BE2C (cell line): ENCODE results near the gene RING1.
"Not testable (repeated sequence)": the region's sequence is repeated elsewhere in the genome, so short reads cannot be mapped to it uniquely, and the experiment has no call there.

ENCODE experiments used
- DNase-seq: peaks from one replicate; pipeline ENCODE4 v3.0.0-alpha.2; 2020
- H3K27me3 ChIP-seq: fragments of 250-450 bp; sonication (Bioruptor Pico); 2 replicates; pipeline ENCODE4 v1.5.1; 2020; ENCODE audit warnings: mild to moderate bottlenecking
- H3K36me3 ChIP-seq: fragments of 250-450 bp; sonication (Bioruptor Pico); 2 replicates; pipeline ENCODE4 v1.5.1; 2020; ENCODE audit warnings: mild to moderate bottlenecking
- H3K4me1 ChIP-seq: fragments of 250-450 bp; sonication (Bioruptor Pico); 2 replicates; pipeline ENCODE4 v1.5.1; 2020
- H3K4me3 ChIP-seq: 2 replicates; pipeline ENCODE4 v1.5.1; 2011; ENCODE audit warnings: low read depth, low read length
- H3K9me3 ChIP-seq: fragments of 250-450 bp; sonication (Bioruptor Pico); 2 replicates; pipeline ENCODE4 v1.5.1; 2020
- CTCF ChIP-seq: IDR thresholded peaks from 2 replicates; pipeline ENCODE4 v1.5.1; 2012; ENCODE audit warnings: mild to moderate bottlenecking, low read depth, low read length

The RING1 gene

GRCh38 chr6:33217681-33218080 is 9.4 kb downstream of the RING1 start:
- Histone ChIP-seq H3K9me3 (no peaks in the 10 kb centered on the region), H3K36me3 (no peaks in the 10 kb centered on the region), H3K4me1 (no peaks in the 10 kb centered on the region), H3K4me3 (no peak overlapping the region), H3K27me3 (peaks cover 23% of the 10 kb centered on the region)
- DNase-seq = no peak
- TF ChIP-seq CTCF = no peak

GRCh38 chr6:33226503-33227120 is 18.3 kb downstream of the RING1 start:
- H3K4me1 ChIP-seq, H3K36me3 ChIP-seq, H3K4me3 ChIP-seq, DNase-seq, H3K9me3 ChIP-seq: not testable (repeated sequence)
- H3K27me3 ChIP-seq = peaks cover 15% of the 10 kb centered on the region

GRCh38 chr6:33235221-33235634 is 26.9 kb downstream of the RING1 start:
- Histone ChIP-seq H3K36me3 (no peaks in the 10 kb centered on the region), H3K4me3 (no peak overlapping the region), H3K9me3 (no peaks in the 10 kb centered on the region), H3K4me1 (no peaks in the 10 kb centered on the region), H3K27me3 (peaks cover 13% of the 10 kb centered on the region)
- DNase-seq = no peak
- no peak for TF ChIP-seq CTCF

- TF ChIP-seq CTCF = no peak
- Histone ChIP-seq H3K4me3 (no peak overlapping the region), H3K27me3 (peaks cover 18% of the 10 kb centered on the region), H3K36me3 (no peaks in the 10 kb centered on the region), H3K4me1 (no peaks in the 10 kb centered on the region), H3K9me3 (no peaks in the 10 kb centered on the region)
- DNase-seq = no peak
Measured at GRCh38 chr6:33236328-33236727, 28.0 kb downstream of the RING1 start.

- peaks cover 20% of the 10 kb centered on the region for H3K27me3 ChIP-seq
- no peak for DNase-seq
- no peak for TF ChIP-seq CTCF
- H3K36me3 ChIP-seq = no peaks in the 10 kb centered on the region
- no peaks in the 10 kb centered on the region for H3K4me1 ChIP-seq
- no peak overlapping the region for H3K4me3 ChIP-seq
- H3K9me3 ChIP-seq = no peaks in the 10 kb centered on the region
Measured at GRCh38 chr6:33236852-33237251, 28.6 kb downstream of the RING1 start.

GRCh38 chr6:33237741-33238140 is 29.4 kb downstream of the RING1 start:
- H3K36me3 ChIP-seq = no peaks in the 10 kb centered on the region
- H3K27me3 ChIP-seq = peaks cover 28% of the 10 kb centered on the region
- DNase-seq = no peak
- no peaks in the 10 kb centered on the region for H3K4me1 ChIP-seq
- TF ChIP-seq CTCF = no peak
- no peaks in the 10 kb centered on the region for H3K9me3 ChIP-seq
- no peak overlapping the region for H3K4me3 ChIP-seq

GRCh38 chr6:33241968-33242367 is 33.7 kb downstream of the RING1 start:
- H3K36me3 ChIP-seq = no peaks in the 10 kb centered on the region
- H3K27me3 ChIP-seq = peaks cover 34% of the 10 kb centered on the region
- no peak overlapping the region for H3K4me3 ChIP-seq
- no peak for TF ChIP-seq CTCF
- H3K4me1 ChIP-seq = no peaks in the 10 kb centered on the region
- no peak for DNase-seq
- H3K9me3 ChIP-seq = no peaks in the 10 kb centered on the region
